ENCODE measurements around the gene LPGAT1.

LPGAT1 gene

GRCh38 chr1:211762206-211762605 lies 68.4 kb downstream of the LPGAT1 start:
- no peak for DNase-seq (ENCODE audit: low spot score)

DNA sequence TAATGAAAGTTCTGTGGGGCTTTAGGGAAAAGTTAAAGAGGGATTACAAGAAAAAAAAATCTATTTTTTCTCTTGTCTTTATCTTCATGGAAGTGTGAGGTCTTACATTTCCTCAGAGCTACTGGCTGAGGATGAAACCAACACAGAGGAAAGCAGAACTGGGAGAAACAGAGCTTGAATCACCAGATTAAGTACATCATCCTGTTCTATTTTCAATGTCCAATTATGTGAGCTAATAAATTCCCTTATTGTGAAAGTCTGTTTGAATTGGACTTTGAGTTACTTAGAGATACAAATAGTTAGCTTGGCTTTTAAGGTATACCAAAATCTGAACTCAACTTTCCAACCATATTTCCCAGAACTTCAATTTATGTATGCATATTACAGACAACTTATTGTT lies 69.2 kb downstream of the LPGAT1 start:
- no peak for DNase-seq (ENCODE audit: low spot score)

GRCh38 chr1:211756471-211757020 lies 74.0 kb downstream of the LPGAT1 start:
- no peak for DNase-seq (ENCODE audit: low spot score)

GRCh38 chr1:211753649-211754251 lies 76.8 kb downstream of the LPGAT1 start:
- no peak for DNase-seq (ENCODE audit: low spot score)

- no peak for DNase-seq (ENCODE audit: low spot score)
Observed at GRCh38 chr1:211752951-211753486, 77.5 kb downstream of the LPGAT1 start.

GRCh38 chr1:211752317-211752716 lies 78.2 kb downstream of the LPGAT1 start:
- no peak for DNase-seq (ENCODE audit: low spot score)

DNA sequence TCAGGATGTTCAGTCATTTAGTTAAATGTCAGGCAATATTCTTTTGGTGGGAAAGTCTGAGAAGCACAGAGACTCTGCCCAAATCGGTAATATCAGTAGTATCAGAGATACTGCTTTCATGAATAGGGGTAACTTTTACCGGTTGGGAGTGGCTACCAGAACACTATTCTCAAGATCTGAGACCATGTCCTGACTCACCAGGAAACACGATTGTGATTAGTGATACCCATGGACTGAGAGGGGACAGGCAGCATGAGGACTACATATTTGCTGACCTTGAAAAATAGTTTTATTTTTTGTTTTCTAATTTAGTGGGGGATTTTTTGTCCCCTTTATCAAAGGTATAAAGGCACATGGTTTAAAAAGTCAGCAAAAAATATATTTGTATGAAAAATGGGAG lies 79.1 kb downstream of the LPGAT1 start:
- DNase-seq (ENCODE audit: low spot score): peak; percentile 17

DNA sequence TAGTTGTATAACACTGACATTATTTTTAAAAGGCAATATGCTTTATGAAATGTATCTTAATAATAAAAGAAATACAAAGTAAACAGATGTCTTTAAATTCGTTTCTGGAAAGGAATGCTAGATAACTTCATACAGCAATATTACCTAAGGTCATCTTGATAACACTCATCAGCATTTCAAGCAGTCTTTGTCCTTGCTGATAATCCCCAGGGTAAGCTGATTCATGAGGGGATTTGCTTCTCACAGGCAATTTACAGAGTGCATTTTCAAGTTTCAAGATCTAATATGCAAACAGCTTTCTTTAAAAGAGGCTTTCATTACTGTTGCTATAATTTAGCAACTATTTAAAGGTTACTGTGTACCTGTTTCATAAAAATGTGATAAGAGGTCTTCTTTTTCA lies 80.0 kb downstream of the LPGAT1 start:
- DNase-seq (ENCODE audit: low spot score): no peak

DNA sequence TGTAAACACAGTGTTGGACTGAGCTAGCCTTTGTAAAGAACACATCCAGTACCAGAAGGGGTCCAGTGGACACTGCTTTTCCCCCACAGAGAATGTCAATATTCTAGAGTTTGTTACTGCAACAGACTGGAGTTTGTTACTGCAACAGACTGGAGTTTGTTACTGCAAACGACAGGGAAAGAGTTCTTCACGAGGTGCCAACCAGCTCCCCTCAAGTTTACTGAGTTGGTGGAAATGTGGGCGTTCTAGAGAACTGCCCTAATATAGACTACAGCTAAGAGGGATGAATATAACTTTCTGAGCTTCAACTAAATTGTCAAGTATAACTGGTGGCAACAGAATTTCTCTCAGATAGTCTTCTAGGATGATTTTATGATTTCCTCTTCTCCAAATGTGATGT lies 81.3 kb downstream of the LPGAT1 start:
- no peak for DNase-seq (ENCODE audit: low spot score)

GRCh38 chr1:211748810-211749209 lies 81.8 kb downstream of the LPGAT1 start:
- DNase-seq (ENCODE audit: low spot score): no peak

- DNase-seq (ENCODE audit: low spot score): no peak
Observed at GRCh38 chr1:211742889-211743529, 87.6 kb downstream of the LPGAT1 start.

DNA sequence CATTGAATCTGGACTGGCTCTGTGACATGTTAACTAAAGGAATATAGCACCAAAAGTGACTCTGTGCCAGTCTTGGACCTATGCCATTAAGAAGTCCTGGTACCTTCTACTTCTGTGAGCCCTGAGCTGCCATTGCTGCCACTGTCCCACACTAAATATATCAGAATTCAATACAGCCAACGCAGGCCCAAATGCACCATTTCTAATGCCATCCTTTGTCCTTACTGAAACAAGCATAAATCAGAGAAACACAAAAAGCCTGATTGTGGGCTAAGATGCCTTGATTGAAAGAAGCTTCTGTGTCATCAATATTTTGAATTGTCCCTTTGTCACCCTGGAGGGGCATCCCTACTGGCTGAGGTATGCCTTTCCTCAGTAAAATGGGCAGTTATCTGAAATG lies 88.3 kb downstream of the LPGAT1 start:
- no peak for DNase-seq (ENCODE audit: low spot score)

GRCh38 chr1:211741788-211742187 lies 88.8 kb downstream of the LPGAT1 start:
- DNase-seq (ENCODE audit: low spot score): no peak

GRCh38 chr1:211741116-211741515 lies 89.4 kb downstream of the LPGAT1 start:
- no peak for DNase-seq (ENCODE audit: low spot score)

DNA sequence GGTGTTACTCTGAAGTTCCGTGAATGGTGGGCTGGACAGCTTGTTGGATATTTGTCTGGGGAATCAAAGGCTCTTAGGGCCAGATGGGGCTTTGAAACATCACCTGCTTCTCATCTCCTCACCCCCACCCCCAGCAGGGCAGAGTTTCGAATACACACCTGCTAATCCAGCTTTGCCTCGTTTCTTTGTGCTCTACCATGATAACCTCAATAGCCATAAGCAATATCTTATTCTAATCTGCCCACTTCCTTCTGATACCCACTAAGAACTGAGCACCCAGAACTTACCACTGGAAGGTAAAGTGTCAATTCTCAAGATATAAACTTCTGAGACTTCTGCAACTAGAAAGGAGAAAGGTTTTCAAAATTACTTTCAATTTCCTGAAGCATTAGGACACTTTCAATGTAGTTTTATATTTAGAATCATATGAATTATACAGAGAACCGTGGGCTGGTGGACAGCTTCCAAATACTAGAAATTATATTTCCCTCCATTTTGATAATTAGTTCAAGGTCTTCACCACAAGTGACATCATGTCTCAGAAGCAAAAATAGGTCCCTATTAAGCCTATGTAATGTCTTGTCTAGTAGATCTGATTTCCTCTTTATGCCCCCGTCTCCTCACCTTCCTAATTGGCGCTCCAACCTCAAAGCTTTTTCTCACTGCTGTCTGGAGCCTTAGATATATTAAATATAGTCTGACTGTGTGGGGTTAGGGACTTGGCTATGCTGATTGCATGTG lies 90.7 kb downstream of the LPGAT1 start:
- DNase-seq (ENCODE audit: low spot score): peak; percentile 9

DNA sequence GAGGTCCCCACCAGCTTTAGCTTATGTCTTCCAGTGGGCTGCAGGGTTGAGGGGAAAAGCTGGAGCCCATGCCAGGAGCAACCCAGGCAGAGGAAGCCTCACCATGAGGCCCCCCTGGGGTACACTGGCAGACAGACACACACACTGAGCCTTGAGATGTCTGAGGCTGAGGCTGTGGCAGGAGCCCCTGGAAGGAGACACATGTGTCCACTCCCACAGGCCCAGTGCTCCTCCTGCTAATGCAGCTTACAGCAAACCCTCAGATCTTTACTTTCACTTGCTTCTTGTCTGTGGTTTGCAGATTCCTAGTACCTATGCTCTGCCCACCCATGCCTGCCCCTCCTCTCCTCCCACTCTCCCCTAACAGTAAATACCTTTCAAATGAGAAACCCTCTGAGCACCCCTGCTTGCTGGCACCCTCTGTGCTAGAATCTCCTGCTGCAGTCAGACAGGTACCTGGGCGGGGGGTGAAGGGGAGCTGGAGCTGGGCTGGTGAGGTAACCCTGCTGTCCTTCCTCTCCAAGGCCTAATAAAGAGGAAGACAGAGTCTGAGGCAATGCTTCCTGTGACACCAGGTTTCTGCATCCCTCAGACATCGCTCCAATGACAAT lies 91.8 kb downstream of the LPGAT1 start:
- no peak for DNase-seq (ENCODE audit: low spot score)

GRCh38 chr1:211738096-211738690 lies 92.4 kb downstream of the LPGAT1 start:
- DNase-seq (ENCODE audit: low spot score): no peak

DNA sequence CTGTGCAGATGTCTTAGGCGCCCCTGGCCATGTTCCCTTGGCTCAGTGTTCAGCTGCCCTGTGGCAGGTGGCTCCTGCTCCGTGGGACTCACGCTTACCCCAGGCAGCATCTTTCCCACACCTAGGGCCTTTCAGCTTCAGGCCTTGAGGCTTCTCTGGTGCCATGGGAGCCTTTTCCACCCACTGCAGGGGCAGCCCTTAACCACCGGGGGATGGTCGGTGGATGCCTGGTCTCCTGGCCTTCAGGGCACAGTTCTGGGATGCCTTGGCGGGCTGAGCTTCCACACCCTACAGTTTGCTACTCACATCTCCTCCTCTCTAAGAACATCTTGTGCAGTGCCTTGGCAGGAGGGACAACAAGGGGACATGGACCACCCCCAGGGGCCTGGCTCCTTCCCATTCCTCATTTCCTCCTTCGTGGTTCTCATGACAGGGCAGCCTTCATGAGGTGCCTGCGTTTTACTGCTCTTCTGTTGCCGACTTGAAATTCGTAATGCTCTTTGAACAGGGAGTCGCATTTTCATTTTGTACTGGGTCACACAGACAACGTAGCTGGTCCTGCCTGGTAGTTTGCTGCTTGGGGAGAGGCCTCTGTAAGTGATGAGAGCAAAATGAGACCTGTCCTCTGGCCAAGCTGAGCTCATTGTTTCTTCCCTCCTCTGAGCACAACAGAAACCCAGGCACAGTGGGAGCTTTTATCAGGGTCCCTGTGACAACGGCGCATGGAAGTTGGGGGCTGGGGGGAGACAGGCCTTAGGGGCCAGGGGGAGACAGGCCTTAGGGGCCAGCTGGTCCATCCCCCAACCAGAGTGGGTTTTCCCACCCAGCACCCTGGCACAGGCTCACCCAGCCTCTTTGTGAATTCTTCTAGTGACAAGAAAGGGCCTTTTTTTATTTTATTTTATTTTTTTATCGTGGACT lies 93.2 kb downstream of the LPGAT1 start:
- DNase-seq (ENCODE audit: low spot score): no peak

DNA sequence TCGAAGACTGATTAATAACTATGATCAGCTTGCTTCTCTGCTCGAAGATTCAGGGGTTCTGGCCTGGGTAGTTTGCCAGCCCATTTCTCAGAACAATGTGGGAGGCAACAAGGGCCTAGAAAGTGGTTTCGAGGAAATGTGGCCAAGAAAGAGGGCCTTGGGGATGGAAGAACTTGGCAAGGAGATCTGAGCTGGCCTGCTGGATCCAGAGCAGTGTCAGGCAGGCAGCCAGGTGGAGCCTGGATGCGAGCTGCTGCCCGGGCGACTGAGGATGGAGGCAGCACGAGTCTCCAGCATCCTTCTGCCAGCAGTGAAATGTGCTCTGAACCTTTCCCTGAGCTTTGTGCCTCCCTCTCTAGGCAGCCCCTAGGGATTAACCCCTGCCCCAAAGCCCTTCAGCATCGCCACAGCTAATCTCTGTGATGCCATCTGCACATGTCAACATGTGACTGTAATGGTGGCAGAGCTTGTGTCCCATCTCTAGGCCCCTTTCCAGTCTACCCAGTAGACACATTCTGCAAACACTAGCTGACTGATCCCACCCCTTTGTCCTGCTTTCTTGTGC lies 94.1 kb downstream of the LPGAT1 start:
- no peak for DNase-seq (ENCODE audit: low spot score)

Data from activated CD4-positive, alpha-beta T cell treated with anti-CD3 and anti-CD28 coated beads, Interleukin-2, Interleukin-4, amounts not matched to agents 100 ng/mL and 50 ng/mL, durations not matched to agents 16 hours and 8 hours (primary cell).